SJSA1 (cell line): ENCODE measurements around the gene PRICKLE1. TPM values are rescaled to one million over a fixed set of nuclear protein-coding genes. Genes with fewer than 3 reads are reported as not detected.
A peak's percentile ranks its signal among the peaks of the same experiment; 100 is the strongest.
"Not testable (repeated sequence)": the region's sequence is repeated elsewhere in the genome, so short reads cannot be mapped to it uniquely, and the experiment has no call there.

ENCODE experiments used
- DNase-seq, 2 experiments: peaks; one replicate each; pipeline ENCODE4 v3.0.0-alpha.2; 2015 to 2020; ENCODE audit warnings: low spot score in 2 of 2, low read depth in 1 of 2
- H3K27ac ChIP-seq: fragments of 250-450 bp; sonication (Bioruptor Pico); 2 replicates; pipeline ENCODE4 v1.5.1; 2020; ENCODE audit warnings: mild to moderate bottlenecking, moderate library complexity
- H3K27me3 ChIP-seq: fragments of 250-450 bp; sonication (Bioruptor Pico); replicated peaks from 2 replicates; pipeline ENCODE4 v1.5.1; 2020; ENCODE audit warnings: mild to moderate bottlenecking, moderate library complexity
- H3K36me3 ChIP-seq: fragments of 250-450 bp; sonication (Bioruptor Pico); 2 replicates; pipeline ENCODE4 v1.5.1; 2020; ENCODE audit warnings: mild to moderate bottlenecking
- H3K4me1 ChIP-seq: fragments of 250-450 bp; sonication (Bioruptor Pico); replicated peaks from 2 replicates; pipeline ENCODE4 v1.6.1; 2021; ENCODE audit warnings: mild to moderate bottlenecking
- H3K4me3 ChIP-seq: fragments of 250-450 bp; sonication (Bioruptor Pico); 2 replicates; pipeline ENCODE4 v1.5.1; 2020; ENCODE audit warnings: mild to moderate bottlenecking
- H3K9me3 ChIP-seq: fragments of 250-450 bp; sonication (Bioruptor Pico); replicated peaks from 2 replicates; pipeline ENCODE4 v1.5.1; 2020; ENCODE audit warnings: mild to moderate bottlenecking
- total RNA-seq: library from RNA; depleted of rRNA; stranded (reverse); fragments of >200 nt; shearing (Covaris generic); gene quantifications from 2 replicates; pipeline ENCODE4 v1.2.3, GENCODE V29; 2014

Gene PRICKLE1
- total RNA-seq, 1 experiment from 2014 or later: 8.1 TPM

DNA sequence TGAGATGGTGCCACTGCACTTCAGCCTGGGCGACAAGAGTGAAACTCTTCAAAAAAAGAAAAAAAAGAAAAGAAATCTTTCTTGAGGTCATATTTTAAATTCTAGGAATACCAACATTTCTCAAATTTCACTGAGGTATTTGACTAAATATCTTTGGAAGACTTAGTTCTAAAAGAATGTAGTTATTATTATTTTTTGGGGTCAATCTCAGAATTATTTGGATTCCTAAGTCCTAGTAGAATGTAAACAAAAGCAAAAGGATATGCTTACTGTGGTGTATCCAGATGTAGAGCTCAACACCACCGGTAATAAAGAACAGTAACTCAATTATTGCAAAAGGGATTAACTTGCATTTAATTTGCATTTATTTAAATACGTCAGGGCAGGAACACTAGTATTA is 25.0 kb downstream of the PRICKLE1 start:
- H3K27ac ChIP-seq: peak overlapping the region; percentile 80
- no peaks in the 10 kb centered on the region for H3K36me3 ChIP-seq
- H3K9me3 ChIP-seq: no peaks in the 10 kb centered on the region
- H3K4me1 ChIP-seq: peaks cover 34% of the 10 kb centered on the region
- peak in 1 of 2 experiments; percentile 70 for DNase-seq
- no peaks in the 10 kb centered on the region for H3K27me3 ChIP-seq
- no peak overlapping the region for H3K4me3 ChIP-seq

DNA sequence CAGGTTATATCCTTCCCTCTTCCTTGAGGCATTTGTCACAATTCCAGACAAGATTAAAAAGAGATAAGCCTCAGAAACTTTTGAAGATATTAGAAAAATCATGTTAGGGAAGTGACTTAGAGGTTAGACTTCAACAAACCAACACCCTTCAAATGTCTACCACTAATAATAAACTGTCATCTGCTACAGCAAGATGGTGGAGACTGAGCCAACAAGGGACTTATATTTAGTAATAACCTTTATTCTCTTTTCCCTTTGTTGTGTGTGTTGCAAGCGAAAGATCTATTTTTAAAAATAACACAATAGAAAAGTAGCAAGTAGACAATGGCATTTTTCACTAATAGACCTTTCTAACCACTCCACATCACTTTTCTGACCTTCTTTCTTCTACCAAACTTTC is 28.6 kb downstream of the PRICKLE1 start:
- Histone ChIP-seq H3K27me3 (no peaks in the 10 kb centered on the region), H3K9me3 (no peaks in the 10 kb centered on the region), H3K4me3 (no peak overlapping the region), H3K4me1 (peaks cover 33% of the 10 kb centered on the region), H3K27ac (no peak overlapping the region; the same call in 1 of the 2 replicates), H3K36me3 (no peaks in the 10 kb centered on the region)
- DNase-seq: peak in 1 of 2 experiments; percentile 11

DNA sequence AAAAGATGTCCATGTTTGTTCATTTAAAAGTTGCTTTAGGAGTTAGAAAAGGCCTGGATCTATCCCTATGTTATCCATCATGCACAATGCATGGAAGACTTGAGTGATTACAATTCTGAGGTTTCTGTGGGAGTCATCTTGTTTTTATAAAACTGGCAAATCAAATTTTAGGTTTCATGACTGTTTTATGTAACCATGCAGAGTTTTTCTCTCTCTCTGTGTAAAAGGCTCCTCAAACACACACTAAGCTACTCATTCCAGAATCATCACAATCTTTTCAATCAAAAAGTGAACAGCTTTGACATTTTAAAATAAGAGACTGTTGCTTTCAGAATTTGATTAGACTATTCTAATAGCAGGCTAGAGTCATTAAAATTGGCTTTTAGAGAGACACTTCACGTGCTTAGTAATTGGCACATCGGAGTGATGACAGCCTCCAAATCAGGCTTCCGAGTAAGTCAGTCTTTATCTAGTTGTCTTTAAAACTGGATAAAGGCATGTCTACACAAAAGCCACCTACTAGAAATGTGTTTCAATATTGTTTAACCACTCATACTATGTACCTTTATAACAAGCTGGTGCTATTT is 31.9 kb downstream of the PRICKLE1 start:
- H3K4me1 ChIP-seq: peaks cover 12% of the 10 kb centered on the region
- H3K27me3 ChIP-seq: no peaks in the 10 kb centered on the region
- H3K36me3 ChIP-seq: no peaks in the 10 kb centered on the region
- H3K4me3 ChIP-seq: no peak overlapping the region
- DNase-seq: no peak
- no peaks in the 10 kb centered on the region for H3K9me3 ChIP-seq
- no peak overlapping the region for H3K27ac ChIP-seq

GRCh38 chr12:42556917-42557316 is 32.6 kb downstream of the PRICKLE1 start:
- peaks cover 12% of the 10 kb centered on the region for H3K4me1 ChIP-seq
- no peaks in the 10 kb centered on the region for H3K27me3 ChIP-seq
- H3K27ac ChIP-seq: no peak overlapping the region
- no peaks in the 10 kb centered on the region for H3K9me3 ChIP-seq
- H3K4me3 ChIP-seq: no peak overlapping the region
- DNase-seq: no peak
- H3K36me3 ChIP-seq: no peaks in the 10 kb centered on the region

GRCh38 chr12:42552822-42553221 is 36.7 kb downstream of the PRICKLE1 start:
- Histone ChIP-seq H3K9me3 (no peaks in the 10 kb centered on the region), H3K4me1 (no peaks in the 10 kb centered on the region), H3K27me3 (no peaks in the 10 kb centered on the region), H3K36me3 (no peaks in the 10 kb centered on the region), H3K27ac (no peak overlapping the region), H3K4me3 (no peak overlapping the region)
- no peak for DNase-seq

- DNase-seq: no peak
- H3K27ac ChIP-seq: no peak overlapping the region
- H3K27me3 ChIP-seq: no peaks in the 10 kb centered on the region
- H3K4me1 ChIP-seq: no peaks in the 10 kb centered on the region
- no peaks in the 10 kb centered on the region for H3K36me3 ChIP-seq
- H3K9me3 ChIP-seq: no peaks in the 10 kb centered on the region
- no peak overlapping the region for H3K4me3 ChIP-seq
Observed at GRCh38 chr12:42550800-42551199, 38.7 kb downstream of the PRICKLE1 start.

DNA sequence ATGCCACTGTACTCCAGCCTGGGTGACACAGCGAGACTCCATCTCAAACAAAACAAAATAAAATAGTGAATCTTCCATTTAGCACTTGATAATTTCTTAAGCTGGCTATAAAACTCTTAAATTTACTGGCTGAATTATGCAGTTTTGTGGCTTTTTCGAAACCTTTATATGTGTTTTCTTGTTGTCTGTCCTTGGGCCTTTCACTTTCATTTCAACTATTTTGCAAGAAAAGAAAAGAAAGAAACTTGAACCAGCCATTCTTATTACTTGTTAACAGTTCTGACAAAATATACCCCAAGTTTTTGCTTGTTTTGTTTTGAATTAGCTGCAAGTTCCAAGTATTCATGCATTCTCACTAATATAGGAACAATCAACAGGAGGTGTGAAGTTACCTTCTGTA is 42.8 kb downstream of the PRICKLE1 start:
- DNase-seq: no peak
- no peaks in the 10 kb centered on the region for H3K4me1 ChIP-seq
- no peak overlapping the region for H3K27ac ChIP-seq
- no peaks in the 10 kb centered on the region for H3K27me3 ChIP-seq
- no peaks in the 10 kb centered on the region for H3K9me3 ChIP-seq
- no peak overlapping the region for H3K4me3 ChIP-seq
- H3K36me3 ChIP-seq: no peaks in the 10 kb centered on the region

- H3K9me3 ChIP-seq: no peaks in the 10 kb centered on the region
- DNase-seq: no peak
- H3K27me3 ChIP-seq: no peaks in the 10 kb centered on the region
- no peaks in the 10 kb centered on the region for H3K4me1 ChIP-seq
- H3K27ac ChIP-seq: no peak overlapping the region
- no peak overlapping the region for H3K4me3 ChIP-seq
- H3K36me3 ChIP-seq: no peaks in the 10 kb centered on the region
Observed at GRCh38 chr12:42541965-42542364, 47.6 kb downstream of the PRICKLE1 start.

DNA sequence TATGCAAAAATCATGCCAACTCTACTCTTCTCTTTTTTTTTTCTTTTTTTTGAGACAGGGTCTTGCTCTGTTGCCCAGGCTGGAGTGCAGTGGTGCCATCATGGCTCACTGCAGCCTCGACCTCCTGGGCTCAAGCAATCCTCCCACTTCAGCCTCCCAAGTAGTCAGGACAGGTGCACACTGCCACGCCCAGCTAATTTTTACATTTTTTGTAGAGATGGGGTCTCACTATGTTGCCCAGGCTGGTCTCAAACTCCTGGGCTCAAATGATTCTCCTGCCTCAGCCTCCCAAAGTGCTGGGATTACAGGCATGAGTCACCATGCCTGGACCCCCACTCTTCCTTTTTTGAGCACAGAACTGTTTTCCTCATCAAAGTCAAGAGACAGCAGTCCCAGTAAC is 48.2 kb downstream of the PRICKLE1 start:
- not testable (repeated sequence) for H3K4me3 ChIP-seq

DNA sequence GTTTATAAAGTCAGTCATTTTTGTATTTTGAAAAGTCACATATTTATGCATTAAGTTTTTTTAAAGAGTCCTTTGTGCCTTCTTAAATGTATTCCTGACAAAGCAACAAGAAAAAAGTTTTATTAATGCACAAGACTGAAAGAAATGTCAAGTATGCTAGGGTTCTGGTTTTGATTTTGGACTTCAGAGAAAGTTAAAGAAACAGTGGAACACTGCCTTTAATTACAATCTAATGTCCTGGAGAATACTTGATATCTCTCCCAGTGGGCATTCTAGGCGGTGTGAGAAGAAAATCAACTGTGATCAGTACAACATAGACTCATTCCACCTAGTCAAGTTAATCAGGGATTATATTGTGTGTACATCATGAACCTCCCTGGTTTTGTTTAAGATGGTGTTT is 49.9 kb downstream of the PRICKLE1 start:
- Histone ChIP-seq H3K4me1 (no peaks in the 10 kb centered on the region), H3K27ac (no peak overlapping the region), H3K36me3 (no peaks in the 10 kb centered on the region), H3K4me3 (no peak overlapping the region), H3K9me3 (no peaks in the 10 kb centered on the region), H3K27me3 (no peaks in the 10 kb centered on the region)
- no peak for DNase-seq

More for the DNA sequence above, 48.2 kb downstream of the PRICKLE1 start:
- H3K4me1 ChIP-seq, H3K36me3 ChIP-seq, H3K27me3 ChIP-seq, H3K9me3 ChIP-seq, DNase-seq, H3K27ac ChIP-seq: not testable (repeated sequence)

DNA sequence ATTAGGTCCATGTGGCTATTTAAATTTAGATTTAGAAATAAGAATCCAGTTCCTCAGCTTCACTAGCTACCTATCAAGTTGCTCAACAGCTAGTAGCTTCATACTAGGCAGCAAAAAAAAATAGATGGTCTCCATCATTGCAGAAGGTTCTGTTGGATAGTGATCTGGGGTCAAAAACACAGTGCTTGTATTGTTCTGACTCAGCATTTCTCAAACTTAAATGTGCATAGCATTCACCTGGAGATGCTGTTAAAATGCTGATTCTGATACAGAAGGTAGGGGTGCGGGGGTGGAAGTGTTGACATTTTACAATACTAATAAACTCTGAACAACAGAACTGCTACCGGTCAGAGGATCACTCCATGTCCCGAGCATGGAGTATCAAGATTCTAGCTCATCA is 51.3 kb downstream of the PRICKLE1 start:
- Histone ChIP-seq H3K4me3 (no peak overlapping the region), H3K27me3 (no peaks in the 10 kb centered on the region)
- DNase-seq: no peak

DNA sequence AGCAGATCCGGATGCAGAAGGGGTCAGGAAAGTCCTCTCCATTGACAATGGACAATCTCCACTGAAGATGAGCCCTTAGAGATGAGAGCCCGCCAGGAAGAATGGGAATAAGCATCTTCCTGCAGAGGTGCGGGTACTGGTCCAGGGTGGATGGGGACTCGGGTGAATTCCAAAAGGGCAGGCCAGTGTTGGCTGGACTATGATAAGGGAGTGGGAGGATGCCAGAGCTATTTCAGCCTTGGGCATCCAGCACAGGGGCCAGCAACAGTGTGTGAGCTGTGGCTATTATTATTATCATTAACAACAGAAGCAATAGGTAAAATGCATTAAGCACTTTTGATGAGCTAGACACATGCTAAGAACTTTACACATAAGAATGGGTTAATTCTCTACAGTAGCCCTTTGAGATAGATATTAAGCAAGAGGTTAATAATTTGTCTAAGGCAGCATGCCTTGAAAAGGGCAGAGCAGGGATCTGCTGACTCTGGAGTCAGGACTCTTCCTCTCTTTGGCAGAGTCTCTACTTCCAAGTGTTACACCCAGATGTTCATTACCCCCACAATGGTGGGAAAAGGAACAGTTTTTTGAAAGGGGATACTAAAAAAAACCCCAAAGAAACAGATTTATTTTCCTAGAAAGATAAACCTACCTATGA is 55.2 kb downstream of the PRICKLE1 start:
- Histone ChIP-seq H3K4me3 (no peak overlapping the region), H3K27ac (no peak overlapping the region), H3K9me3 (no peaks in the 10 kb centered on the region), H3K27me3 (no peaks in the 10 kb centered on the region), H3K4me1 (no peaks in the 10 kb centered on the region), H3K36me3 (no peaks in the 10 kb centered on the region)
- no peak for DNase-seq

More for the DNA sequence above, 51.3 kb downstream of the PRICKLE1 start:
- Histone ChIP-seq H3K4me1 (no peaks in the 10 kb centered on the region), H3K27ac (no peak overlapping the region), H3K36me3 (no peaks in the 10 kb centered on the region), H3K9me3 (no peaks in the 10 kb centered on the region)

DNA sequence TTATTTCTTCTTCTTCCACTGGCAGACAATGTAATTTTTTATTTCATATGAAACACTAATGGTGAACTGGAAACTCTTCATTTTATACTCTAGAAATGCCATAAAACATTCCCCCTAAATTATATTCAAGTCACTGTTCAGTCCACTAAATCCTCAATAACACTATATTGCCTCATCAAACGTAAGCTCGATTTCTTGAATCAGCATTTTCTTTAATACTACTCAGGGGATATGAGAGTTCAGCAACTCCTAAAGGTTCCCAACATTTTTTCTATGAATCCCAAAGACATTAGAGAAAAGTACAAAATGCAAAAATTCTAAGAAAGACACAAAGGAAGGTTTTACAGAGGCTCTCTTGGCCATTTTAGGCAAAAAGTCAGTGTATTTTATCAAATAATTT is 59.3 kb downstream of the PRICKLE1 start:
- Histone ChIP-seq H3K4me3 (no peak overlapping the region), H3K27me3 (no peaks in the 10 kb centered on the region), H3K4me1 (no peaks in the 10 kb centered on the region), H3K27ac (no peak overlapping the region), H3K36me3 (no peaks in the 10 kb centered on the region), H3K9me3 (no peaks in the 10 kb centered on the region)
- DNase-seq: no peak

DNA sequence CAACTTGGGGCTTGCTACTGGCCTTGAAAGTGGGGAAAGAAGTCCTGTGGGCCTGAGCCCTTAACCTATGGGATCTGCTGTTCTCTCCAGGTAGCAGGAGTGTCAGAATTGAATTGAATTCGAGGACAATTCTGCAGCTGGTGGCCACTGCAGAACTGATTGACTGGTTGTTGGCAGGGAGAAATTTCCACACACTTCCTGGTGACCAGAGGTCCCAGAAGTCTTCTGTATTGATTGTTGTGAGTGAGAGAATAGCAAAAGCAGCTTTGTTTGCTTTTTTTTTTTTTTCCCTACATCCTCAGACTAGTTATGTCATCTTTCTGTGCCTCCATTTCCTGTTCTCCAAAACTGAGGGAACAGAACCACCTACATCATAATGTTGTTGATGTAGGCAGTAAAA is 64.1 kb downstream of the PRICKLE1 start:
- Histone ChIP-seq H3K9me3 (no peaks in the 10 kb centered on the region), H3K27me3 (no peaks in the 10 kb centered on the region), H3K4me1 (no peaks in the 10 kb centered on the region), H3K4me3 (no peak overlapping the region), H3K27ac (no peak overlapping the region), H3K36me3 (no peaks in the 10 kb centered on the region)
- DNase-seq: no peak

DNA sequence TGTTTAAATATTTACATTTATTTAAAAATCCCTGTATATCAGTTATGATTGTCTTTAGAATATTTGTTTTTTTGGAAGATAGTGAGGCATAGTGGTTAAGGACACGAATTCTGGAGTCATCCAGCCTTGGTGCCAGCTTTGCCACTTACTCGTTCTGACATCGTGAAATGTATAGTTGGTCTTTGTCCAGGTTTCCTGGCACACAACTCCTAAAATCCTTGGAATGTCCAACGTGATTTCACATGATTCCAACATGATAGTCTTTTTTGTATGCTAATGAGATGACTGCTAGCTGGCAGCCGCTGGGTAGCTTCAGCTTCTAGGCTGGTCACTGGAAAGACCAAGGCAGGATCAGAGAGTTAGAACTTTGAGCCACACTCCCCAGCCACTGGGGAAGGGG is 64.8 kb downstream of the PRICKLE1 start:
- no peaks in the 10 kb centered on the region for H3K36me3 ChIP-seq
- no peaks in the 10 kb centered on the region for H3K27me3 ChIP-seq
- no peak overlapping the region for H3K4me3 ChIP-seq
- no peaks in the 10 kb centered on the region for H3K4me1 ChIP-seq
- no peak for DNase-seq
- H3K9me3 ChIP-seq: no peaks in the 10 kb centered on the region
- no peak overlapping the region for H3K27ac ChIP-seq
